Measurements from ENCODE around the gene DAPK3.
"Not testable (repeated sequence)": the region's sequence is repeated elsewhere in the genome, so short reads cannot be mapped to it uniquely, and the experiment has no call there.

DAPK3 gene

GRCh38 chr19:3952755-3953276, 18.1 kb downstream of the DAPK3 start:
- not testable (repeated sequence) for DNase-seq

GRCh38 chr19:3950871-3951861, 19.7 kb downstream of the DAPK3 start:
- DNase-seq = no peak

DNA sequence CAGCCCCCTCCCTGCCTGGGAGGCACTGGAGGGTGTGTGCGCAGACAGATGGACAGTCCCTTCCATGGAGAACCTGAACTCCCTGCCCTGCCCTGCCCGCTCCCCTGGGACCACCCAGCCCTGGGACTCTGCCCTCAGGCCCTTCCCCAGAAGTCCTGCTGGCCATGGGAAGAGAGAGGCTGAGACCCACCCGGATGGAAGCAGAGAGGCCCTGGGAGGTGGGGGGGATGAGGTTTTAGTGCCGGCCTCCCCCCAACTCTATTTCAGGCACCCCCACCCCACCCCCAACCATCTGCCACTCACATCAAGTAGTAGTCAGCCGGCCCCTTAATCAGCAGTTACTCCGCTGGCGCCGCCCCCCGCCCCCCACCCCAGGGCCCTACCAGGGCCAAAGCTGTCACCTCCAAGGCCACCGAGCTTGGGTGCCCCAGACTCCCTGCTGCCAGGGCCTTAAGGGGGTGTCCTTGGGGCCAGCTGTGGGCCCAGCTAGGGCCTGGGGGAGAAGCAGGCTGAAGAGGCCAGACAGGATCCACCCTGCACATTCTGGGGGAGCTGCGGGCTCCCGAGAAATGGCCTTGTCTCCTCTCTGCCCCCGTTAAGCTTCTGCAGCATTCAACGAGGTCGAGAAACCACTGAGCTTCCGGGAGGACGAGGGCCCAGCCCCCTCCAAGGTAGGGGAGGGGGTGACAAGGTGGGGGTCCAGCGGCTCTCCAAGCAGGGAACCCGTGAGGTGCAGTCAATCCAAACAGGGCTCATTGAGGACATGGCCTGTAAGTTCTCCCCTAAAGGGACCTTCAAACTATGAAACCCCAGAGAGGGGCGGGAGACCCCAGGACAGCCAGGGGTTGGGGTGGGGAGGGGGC, 20.7 kb downstream of the DAPK3 start:
- DNase-seq = no peak

DNA sequence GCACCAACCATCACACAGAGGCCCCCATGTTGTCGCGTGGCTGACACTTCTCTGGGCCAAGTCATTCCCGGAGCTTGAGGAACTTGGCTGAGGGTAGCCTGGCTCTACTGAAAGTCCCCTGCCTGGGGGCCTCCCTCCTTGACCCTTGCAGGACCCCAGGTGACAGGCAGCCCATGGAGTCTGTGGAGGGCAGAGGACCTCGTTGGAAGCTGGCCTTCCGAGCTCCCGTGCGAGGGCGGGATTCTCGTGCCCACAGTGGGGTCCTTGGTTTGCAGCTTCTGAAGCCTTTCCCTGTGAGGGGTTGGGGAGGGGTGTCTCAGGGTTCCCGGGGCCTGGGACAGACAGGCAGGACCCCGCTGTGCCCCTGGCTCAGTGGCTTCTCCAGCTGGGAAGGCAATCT, 21.6 kb downstream of the DAPK3 start:
- no peak for DNase-seq

DNA sequence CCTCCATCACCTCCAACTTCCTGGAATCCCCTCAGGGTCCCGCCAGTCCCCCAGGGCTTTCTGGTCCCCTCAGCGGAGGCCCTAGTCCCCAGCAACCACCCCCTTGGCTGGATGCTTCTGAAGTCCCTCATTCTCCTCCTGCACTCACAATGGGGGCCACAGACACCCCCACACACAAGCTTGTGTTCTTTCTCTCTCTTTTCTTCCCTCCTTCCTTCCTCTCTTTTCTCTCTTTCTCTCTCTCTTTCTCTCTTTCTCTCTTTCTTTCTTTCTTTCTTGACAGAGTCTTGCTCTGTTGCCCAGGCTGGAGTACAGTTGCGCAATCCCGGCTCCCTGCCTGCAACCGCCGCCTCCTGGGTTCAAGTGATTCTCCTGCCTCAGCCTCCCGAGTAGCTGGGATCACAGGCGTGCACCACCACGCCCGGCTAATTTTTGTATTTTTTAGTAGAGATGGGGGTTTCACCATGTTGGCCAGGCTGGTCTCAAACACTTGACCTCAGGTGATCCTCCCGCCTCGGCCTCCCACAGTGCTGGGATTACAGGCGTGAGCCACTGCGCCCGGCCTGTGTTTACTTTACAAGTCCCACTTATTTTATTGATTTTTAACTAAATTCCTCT, 23.5 kb downstream of the DAPK3 start:
- not testable (repeated sequence) for DNase-seq

GRCh38 chr19:3945838-3946237, 25.1 kb downstream of the DAPK3 start:
- DNase-seq = no peak

- no peak for DNase-seq
These were observed 26.7 kb downstream of the DAPK3 start for GRCh38 chr19:3944018-3944721.

DNA sequence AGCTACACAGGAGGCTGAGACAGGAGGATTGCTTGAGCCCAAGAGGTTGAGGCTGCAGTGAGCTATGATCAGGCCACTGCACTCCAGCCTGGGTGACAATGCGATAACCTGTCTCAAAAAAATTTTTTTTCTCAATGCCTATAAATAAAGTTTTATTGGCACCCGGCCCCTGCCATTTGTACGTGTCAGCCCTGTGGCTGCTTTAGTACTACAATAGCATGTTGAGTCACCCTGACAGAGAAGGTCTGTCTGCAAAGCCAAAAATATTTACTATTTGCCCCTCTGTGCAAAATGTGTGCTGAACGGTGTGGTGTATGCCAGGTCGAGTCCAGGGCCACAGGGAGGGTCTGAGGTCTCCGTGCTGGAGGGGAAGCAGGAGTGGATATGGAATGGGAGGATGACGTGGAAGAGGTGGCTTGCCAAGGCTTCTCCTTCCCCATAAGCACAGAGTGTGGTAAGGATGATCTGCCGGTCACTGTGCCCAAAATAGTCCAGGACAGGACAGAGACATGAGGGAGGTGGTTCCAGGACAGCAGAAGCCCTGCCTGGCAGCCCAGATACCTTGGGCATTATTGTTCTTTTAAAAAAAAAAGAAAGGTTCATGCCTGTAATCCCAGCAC, 28.0 kb downstream of the DAPK3 start:
- no peak for DNase-seq

DNA sequence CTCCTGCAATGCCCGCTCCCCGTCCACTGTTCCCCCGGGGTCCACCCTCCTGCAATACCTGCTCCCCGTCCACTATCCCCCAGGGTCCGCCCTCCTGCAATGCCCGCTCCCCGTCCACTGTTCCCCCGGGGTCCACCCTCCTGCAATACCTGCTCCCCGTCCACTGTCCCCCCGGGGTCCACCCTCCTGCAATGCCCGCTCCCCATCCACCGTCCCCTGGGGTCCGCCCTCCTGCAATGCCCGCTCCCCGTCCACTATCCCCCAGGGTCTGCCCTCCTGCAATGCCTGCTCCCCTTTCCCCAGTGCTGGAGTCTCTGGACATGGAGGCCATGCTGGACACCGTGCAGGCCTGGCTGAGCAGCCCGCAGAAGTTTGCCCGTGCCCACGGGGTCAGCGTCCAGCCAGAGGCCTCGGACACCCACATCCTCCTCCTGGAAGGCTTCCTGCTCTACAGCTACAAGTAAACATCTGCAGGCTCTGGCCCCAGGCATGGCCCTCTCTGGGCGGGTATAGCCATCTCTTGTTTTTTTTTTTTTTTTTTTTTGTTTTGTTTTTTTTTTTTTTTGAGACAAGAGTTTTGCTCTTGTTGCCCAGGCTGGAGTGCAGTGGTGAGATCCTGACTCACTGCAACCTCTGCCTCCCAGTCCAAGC, 32.5 kb downstream of the DAPK3 start:
- not testable (repeated sequence) for DNase-seq

DNA sequence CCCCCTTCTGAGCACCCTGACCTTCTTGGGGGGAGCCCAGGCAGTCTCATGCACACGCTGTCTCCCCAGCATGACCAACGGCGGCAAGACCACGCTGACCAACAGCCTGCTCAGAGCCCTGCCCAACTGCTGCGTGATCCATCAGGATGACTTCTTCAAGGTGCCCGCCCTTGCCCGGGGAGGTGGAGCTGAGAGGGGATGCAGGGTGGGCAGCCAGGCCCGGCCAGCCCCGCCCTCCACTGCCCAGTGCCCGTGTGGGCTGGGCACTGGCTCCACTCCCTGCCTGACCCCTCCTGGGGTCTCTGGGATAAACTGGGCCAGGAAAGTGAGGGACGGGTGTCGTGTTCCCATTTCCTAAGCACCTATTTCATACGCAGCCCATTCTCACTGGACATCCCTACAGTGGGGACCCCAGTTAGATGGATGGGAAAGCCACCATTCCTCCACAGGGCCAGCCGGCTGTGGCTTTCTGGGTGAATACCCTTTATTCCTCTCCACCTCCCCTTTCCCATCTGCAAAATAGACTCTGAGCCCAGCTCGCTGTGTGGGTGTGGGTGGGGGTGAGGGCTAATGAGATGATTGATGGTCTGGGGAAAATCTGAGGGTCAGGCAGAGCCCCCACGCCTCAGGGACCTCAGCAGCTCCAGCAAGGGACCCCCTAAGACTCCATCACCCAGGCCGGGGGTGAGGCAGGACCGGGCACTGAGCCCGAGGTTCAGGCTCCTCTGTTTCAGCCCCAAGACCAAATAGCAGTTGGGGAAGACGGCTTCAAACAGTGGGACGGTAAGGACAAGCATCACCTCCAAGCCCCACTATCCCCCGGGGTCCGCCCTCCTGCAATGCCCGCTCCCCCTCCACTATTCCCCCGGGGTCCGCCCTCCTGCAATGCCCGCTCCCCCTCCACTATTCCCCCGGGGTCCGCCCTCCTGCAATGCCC, 34.1 kb downstream of the DAPK3 start:
- DNase-seq = no peak

DNA sequence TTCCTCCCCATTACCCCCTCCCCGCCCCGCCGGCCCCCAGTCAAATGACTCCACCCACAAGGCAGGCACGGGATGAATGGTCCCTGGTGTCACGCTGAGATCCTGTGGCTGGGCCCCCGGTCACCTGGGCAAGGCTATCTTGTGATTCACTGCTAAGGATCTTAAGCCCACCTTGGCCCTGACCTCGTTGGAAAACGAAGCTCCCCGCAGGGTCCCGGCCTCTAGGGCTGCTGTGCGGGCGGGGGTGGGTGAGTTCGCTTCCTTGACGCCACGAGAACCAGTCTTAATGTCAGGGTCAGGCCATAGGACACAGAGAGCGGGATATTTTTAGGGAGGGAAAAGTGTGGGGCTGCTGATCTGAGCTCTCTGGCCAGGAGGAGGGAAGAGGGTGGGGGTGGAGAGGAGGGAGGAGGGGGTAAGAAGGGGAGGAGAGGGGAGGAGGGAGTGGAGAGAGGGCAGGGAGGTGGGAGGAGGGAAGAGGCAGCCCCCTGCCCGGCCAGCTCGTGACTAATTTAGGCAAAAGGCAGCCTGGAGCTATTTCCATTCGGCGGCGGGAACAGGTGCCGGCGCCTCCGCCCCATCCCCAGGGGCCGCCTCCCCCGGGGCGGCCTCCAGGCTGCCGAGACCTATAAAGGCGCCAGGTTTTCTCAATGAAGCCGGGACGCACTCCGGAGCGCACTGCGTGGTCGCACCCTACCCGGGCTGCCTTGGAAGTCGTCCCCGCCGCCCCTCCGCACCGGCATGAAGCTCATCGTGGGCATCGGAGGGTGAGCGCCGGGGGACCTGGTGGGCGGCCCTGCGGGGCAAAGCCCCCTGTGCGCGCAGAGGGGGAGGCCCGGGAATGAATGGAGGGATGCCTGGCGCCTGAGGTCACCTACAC, 37.7 kb downstream of the DAPK3 start, which contains the start of gene NMRK2:
TSS of gene NMRK2 (plus strand) at position 139 of the 880 bp plus-strand sequence. CDS start at position 742, 603 bp downstream.
- DNase-seq = no peak

- DNase-seq = no peak
These were observed 39.9 kb downstream of the DAPK3 start for GRCh38 chr19:3931041-3931440.

DNA sequence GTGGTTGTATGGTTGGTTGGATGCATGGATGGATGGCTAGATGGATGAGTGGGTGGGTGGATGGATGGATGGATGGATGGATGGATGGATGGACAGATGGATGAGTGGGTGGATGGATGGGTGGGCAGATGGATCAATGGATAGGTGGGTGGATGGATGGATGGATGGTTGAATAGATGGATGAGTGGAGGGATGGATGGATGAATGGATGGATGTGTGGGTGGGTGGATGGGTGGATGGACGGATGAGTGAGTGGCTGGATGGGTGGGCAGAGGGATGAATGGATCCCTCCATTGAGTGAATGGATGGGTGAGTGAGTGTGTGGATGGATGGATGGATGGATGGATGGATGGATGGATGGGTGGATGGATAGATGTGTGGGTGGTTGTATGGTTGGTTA, 47.0 kb downstream of the DAPK3 start:
- DNase-seq = no peak

- no peak for DNase-seq
These were observed 47.7 kb downstream of the DAPK3 start for GRCh38 chr19:3923096-3923758.

DNA sequence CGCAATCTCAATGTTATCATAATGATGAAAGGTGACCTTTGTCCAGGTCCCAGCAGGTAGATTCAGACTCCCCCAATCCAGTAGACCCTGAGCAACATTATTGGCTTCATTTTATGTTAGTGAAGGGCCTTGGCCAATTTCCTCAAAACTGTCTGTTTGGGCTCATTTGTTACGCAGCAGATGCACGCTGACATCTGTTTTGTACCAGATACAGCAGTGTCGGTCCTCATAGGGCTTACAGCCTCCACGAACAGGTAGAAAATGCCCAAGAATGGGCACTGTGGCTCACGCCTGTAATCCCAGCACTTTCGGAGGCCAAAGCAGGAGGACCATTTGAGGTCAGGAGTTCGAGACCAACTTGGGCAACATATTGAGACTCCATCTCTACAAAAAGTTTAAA, 51.1 kb downstream of the DAPK3 start:
- DNase-seq = no peak

DNA sequence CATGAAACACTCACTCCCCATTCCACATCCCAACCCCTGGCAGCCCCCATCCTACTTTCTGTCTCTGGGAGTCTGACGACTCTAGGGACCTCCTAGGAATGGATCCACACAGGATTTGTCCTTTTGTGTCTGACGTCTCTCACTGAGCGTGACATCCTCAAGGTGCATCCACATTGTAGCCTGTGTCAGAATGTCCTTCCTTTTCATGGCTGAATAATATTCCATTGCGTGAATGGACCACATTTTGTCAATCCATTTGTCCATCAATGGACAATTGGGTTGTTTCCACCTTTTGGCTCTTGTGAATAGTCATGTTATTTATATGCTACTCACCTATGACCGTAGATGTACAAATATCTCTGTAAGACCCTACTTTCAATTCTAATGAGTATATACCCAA, 54.9 kb downstream of the DAPK3 start:
- DNase-seq = no peak

DNA sequence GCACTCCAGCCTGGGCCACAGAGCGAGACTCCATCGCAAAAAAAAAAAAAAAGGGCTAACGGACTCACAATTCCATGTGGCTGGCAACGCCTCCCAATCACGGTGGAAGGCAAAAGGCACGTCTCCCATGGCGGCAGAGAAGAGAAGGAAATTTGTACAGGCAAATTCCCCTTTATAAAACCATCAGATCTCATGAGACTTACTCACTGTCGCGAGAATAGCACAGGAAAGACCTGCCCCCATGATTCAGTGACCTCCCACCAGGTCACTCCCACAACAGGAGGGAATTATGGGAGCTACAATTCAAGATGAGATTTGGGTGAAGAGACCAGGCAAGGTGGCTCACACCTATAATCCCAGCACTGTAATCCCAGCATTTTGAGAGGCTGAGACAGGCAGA, 56.7 kb downstream of the DAPK3 start:
- no peak for DNase-seq

DNA sequence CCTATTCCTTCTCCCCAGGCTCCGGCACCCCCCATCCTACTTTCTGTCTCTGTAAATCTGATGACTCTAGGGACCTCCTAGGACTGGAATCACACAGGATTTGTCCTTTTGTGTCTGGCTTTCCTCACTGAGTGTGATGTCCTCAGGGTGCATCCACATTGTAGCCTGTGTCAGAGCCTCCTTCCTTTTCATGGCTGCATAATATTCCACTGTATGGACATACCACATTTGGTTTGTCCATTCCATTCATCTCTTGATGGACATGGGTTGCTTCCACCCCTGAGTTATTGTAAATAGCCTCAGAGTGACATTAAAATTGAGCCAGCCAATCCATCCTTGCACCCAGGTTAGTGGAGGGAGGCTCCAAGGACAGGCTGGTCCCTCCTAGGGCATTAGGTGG, 60.8 kb downstream of the DAPK3 start:
- no peak for DNase-seq

Measured in CD4-positive, alpha-beta T cell treated with Interleukin-6 for 4 hours (primary cell).